ENCODE results near the gene TP53AIP1. TPM values are rescaled to one million over a fixed set of nuclear protein-coding genes. Genes with fewer than 3 reads are reported as not detected.

TP53AIP1 gene
- total and polyA plus RNA-seq, 2 of the 8 experiments (the other 6 are each of a cell fraction or from before 2014, with no cell fraction given): 0.03 TPM; not detected in 1

GRCh38 chr11:128894286-128894681, 48.4 kb downstream of the TP53AIP1 start:
- H2BK20ac ChIP-seq (ENCODE audit: low read length): no peak overlapping the region
- H4K91ac ChIP-seq (replicated peaks; ENCODE audit: insufficient read length, low read length): no peak overlapping the region
- CTCF ChIA-PET (ENCODE audit: partially characterized antibody): interaction anchor here (2.2 to 13.1 kb wide), 3 partner anchors 9 to 62 kb away, joined by 8 to 473 read pairs (median 332); no protein-coding TSS in a partner anchor
- POLR2A ChIA-PET (ENCODE audit: partially characterized antibody): interaction anchor here (1.4 kb wide), 1 partner anchor 11 kb away, joined by 4 read pairs; no protein-coding TSS in a partner anchor
- H3K4me2 ChIP-seq (ENCODE audit: insufficient read depth in 1 of 2, low read depth in 2 of 2, low read length in 2 of 2): no peak overlapping the region
- H3K14ac ChIP-seq (ENCODE audit: insufficient read length): no peak overlapping the region
- no peak overlapping the region for H2AK5ac ChIP-seq (ENCODE audit: low read depth, low read length)
- no peak overlapping the region for H4K5ac ChIP-seq (ENCODE audit: insufficient read length, low read depth, low read length)
- DNase-seq (ENCODE audit: low read depth in 1 of 2, low spot score in 2 of 2): no peak
- no peaks in the 10 kb centered on the region for H3K79me2 ChIP-seq (ENCODE audit: control insufficient read depth in 1 of 2, insufficient read depth in 2 of 2, low read length in 2 of 2)
- H2BK120ac ChIP-seq (replicated peaks; ENCODE audit: low read depth, low read length): no peak overlapping the region
- H3K4me1 ChIP-seq (replicated peaks in 1 of 4; ENCODE audit: control insufficient read depth in 3 of 4, insufficient read depth in 4 of 4, low read length in 3 of 4): peaks cover 4 to 15% (median 9%) of the 10 kb centered on the region in 4 experiments; a peak in 6 of 7 replicates
- no peak overlapping the region for H3K27ac ChIP-seq (ENCODE audit: low read depth, low read length)
- H4K8ac ChIP-seq (ENCODE audit: extremely low read depth, insufficient read depth, low read length): no peak overlapping the region; the same call in 1 of the 2 replicates
- H2AFZ ChIP-seq (ENCODE audit: low read length): no peak overlapping the region
- no peak for TF ChIP-seq CBX8 (IDR thresholded peaks at IDR 0.05; ENCODE audit: borderline replicate concordance, low read depth, low read length)
- no peak for TF ChIP-seq BACH1 (IDR thresholded peaks at IDR 0.05; ENCODE audit: low read length)
- H3K9me3 ChIP-seq (ENCODE audit: insufficient read depth in 2 of 2, low read depth in 1 of 2, low read length in 1 of 2): no peaks in the 10 kb centered on the region
- no peak overlapping the region for H3K23ac ChIP-seq (ENCODE audit: insufficient read length)
- peaks cover 5% of the 10 kb centered on the region; the same call in 1 of the 2 replicates for H3K23me2 ChIP-seq (ENCODE audit: low read depth, low read length)
- no peak overlapping the region for H2BK5ac ChIP-seq (ENCODE audit: low read depth, low read length)
- H3K9ac ChIP-seq (replicated peaks in 1 of 4; ENCODE audit: extremely low read depth in 1 of 4, low read depth in 3 of 4, low read length in 3 of 4): no peak overlapping the region
- 93% methylated on average over 3 of the region's 3 CpGs; no CpG with 5 or more reads in 1 of the 2 experiments for WGBS, 2 experiments (ENCODE audit: extremely low coverage in 1 of 2, insufficient coverage in 1 of 2, insufficient read length in 1 of 2, insufficient replicate concordance in 2 of 2, low coverage in 1 of 2, low lambda C conversion rate in 2 of 2, missing lambda C conversion rate in 1 of 2)
- no peak overlapping the region for H3K4me3 ChIP-seq (ENCODE audit: extremely low read depth in 1 of 4, insufficient read depth in 2 of 4, low read depth in 3 of 4, low read length in 4 of 4)
- no peaks in the 10 kb centered on the region for H3K36me3 ChIP-seq (ENCODE audit: control insufficient read depth in 2 of 4, insufficient read depth in 4 of 4, low read length in 3 of 4)
- FAIRE-seq: no peak
- H3K56ac ChIP-seq (replicated peaks; ENCODE audit: insufficient read length, low read depth, low read length): no peak overlapping the region
- H3K79me1 ChIP-seq (ENCODE audit: low read depth, low read length): no peaks in the 10 kb centered on the region
- H4K20me1 ChIP-seq (replicated peaks in 1 of 2; ENCODE audit: control insufficient read depth in 1 of 2, insufficient read depth in 2 of 2, low read length in 2 of 2): no peaks in the 10 kb centered on the region
- H3K4ac ChIP-seq (replicated peaks; ENCODE audit: insufficient read length, low read depth, low read length): no peak overlapping the region
- H3K18ac ChIP-seq (ENCODE audit: extremely low read depth, low read length): no peak overlapping the region
- no peak overlapping the region for H2BK15ac ChIP-seq (ENCODE audit: low read length)
- H2BK12ac ChIP-seq (ENCODE audit: low read depth, low read length): no peak overlapping the region
- H3K27me3 ChIP-seq (replicated peaks in 1 of 4; ENCODE audit: control insufficient read depth in 3 of 4, extremely low read depth in 1 of 4, insufficient read depth in 3 of 4, low read length in 3 of 4): peaks cover 24 to 71% (median 61%) of the 10 kb centered on the region in 4 experiments

Data from H1 (cell line).